H1 (cell line): Measurements from ENCODE around the gene IGSF11. TPM values are rescaled to one million over a fixed set of nuclear protein-coding genes. Genes with fewer than 3 reads are reported as not detected.

Experiments used
- CTCF ChIA-PET: fragments of 300-600 bp; sonication (Branson Sonifier 250); formaldehyde crosslinking; loops from one replicate; lab custom pipeline; 2021; ENCODE audit not compliant: partially characterized antibody; lab: Charles Lee
- POLR2A ChIA-PET: fragments of 300-600 bp; sonication (Branson Sonifier 250); formaldehyde crosslinking; loops from one replicate; lab custom pipeline; 2021; ENCODE audit warnings: inconsistent platforms; ENCODE audit not compliant: partially characterized antibody; lab: Charles Lee
- DNase-seq, 2 experiments: peaks; one replicate each; pipeline versions ENCODE4 v3.0.0 to v3.0.0-alpha.2; 2010 to 2022; ENCODE audit warnings: low spot score in 2 of 2, low read depth in 1 of 2, mixed read lengths in 1 of 2
- FAIRE-seq: peaks from 2 replicates; lab custom pipeline; 2011; peaks lifted over from hg19 to GRCh38; lab: Jason Lieb, UNC
- H2AFZ ChIP-seq: 2 replicates; pipeline ENCODE4 v1.8.1; 2012; ENCODE audit warnings: low read length, inconsistent platforms
- H2AK5ac ChIP-seq: 2 replicates; pipeline ENCODE4 v1.6.1; 2013; ENCODE audit warnings: low read depth, low read length
- H2BK120ac ChIP-seq: replicated peaks from 2 replicates; pipeline ENCODE3; 2013; ENCODE audit warnings: low read depth, low read length, inconsistent platforms
- H2BK12ac ChIP-seq: 2 replicates; pipeline ENCODE4 v1.6.1; 2013; ENCODE audit warnings: low read depth, low read length
- H2BK15ac ChIP-seq: 2 replicates; pipeline ENCODE4 v1.6.1; 2013; ENCODE audit warnings: low read length
- H2BK20ac ChIP-seq: 2 replicates; pipeline ENCODE4 v1.6.1; 2013; ENCODE audit warnings: low read length
- H2BK5ac ChIP-seq: 2 replicates; pipeline ENCODE4 v1.6.1; 2013; ENCODE audit warnings: low read depth, low read length
- H3K14ac ChIP-seq: 2 replicates; pipeline ENCODE4 v1.6.1; 2013; ENCODE audit warnings: inconsistent platforms; ENCODE audit not compliant: insufficient read length
- H3K18ac ChIP-seq: 2 replicates; pipeline ENCODE4 v1.6.1; 2013; ENCODE audit warnings: low read length; ENCODE audit errors: extremely low read depth
- H3K23ac ChIP-seq: 2 replicates; pipeline ENCODE4 v1.6.1; 2013; ENCODE audit warnings: inconsistent platforms; ENCODE audit not compliant: insufficient read length
- H3K23me2 ChIP-seq: 2 replicates; pipeline ENCODE4 v1.6.1; 2013; ENCODE audit warnings: low read depth, low read length
- H3K27ac ChIP-seq: 2 replicates; pipeline ENCODE4 v1.6.1; 2011; ENCODE audit warnings: low read depth, low read length, inconsistent platforms
- H3K27me3 ChIP-seq, 4 experiments: replicated peaks in 1 of 4; 1 replicate in 1 of 4; 2 replicates in 3 of 4; pipeline versions ENCODE4 v1.6.1 to v1.8.1; 2011 to 2013; ENCODE audit warnings: low read length in 3 of 4, mild to moderate bottlenecking in 3 of 4, inconsistent platforms in 2 of 4, mixed read lengths in 2 of 4, moderate library complexity in 1 of 4; ENCODE audit not compliant: control insufficient read depth in 3 of 4, insufficient read depth in 3 of 4; ENCODE audit errors: extremely low read depth in 1 of 4
- H3K36me3 ChIP-seq, 4 experiments: 2 replicates each; pipeline versions ENCODE4 v1.6.1 to v1.8.1; 2011 to 2013; ENCODE audit warnings: mild to moderate bottlenecking in 4 of 4, low read length in 3 of 4, moderate library complexity in 2 of 4, control low read depth in 1 of 4, inconsistent platforms in 1 of 4; ENCODE audit not compliant: insufficient read depth in 4 of 4, control insufficient read depth in 2 of 4
- H3K4ac ChIP-seq: replicated peaks from 2 replicates; pipeline ENCODE3; 2013; ENCODE audit warnings: low read length, low read depth, mixed read lengths, inconsistent platforms; ENCODE audit not compliant: insufficient read length
- H3K4me1 ChIP-seq, 4 experiments: replicated peaks in 1 of 4; 1 replicate in 1 of 4; 2 replicates in 3 of 4; pipeline versions ENCODE4 v1.6.1 to v1.8.1; 2011 to 2013; ENCODE audit warnings: low read length in 3 of 4, inconsistent platforms in 2 of 4, mixed read lengths in 1 of 4; ENCODE audit not compliant: insufficient read depth in 4 of 4, control insufficient read depth in 3 of 4
- H3K4me2 ChIP-seq, 2 experiments: 2 replicates each; pipeline versions ENCODE4 v1.6.1 to v1.8.1; 2011 to 2013; ENCODE audit warnings: low read depth in 2 of 2, low read length in 2 of 2, control low read depth in 1 of 2, inconsistent platforms in 1 of 2, mild to moderate bottlenecking in 1 of 2; ENCODE audit not compliant: insufficient read depth in 1 of 2
- H3K4me3 ChIP-seq, 4 experiments: fragments of 200-600, 300-600 bp in 1 of 4; sonication (generic), shearing (Covaris generic), sonication (Bioruptor Twin) in 1 of 4; 2 replicates each; pipeline versions ENCODE4 v1.5.1 to v1.8.1; 2011 to 2016; ENCODE audit warnings: low read length in 4 of 4, low read depth in 3 of 4, control low read depth in 2 of 4, inconsistent platforms in 2 of 4, mild to moderate bottlenecking in 2 of 4, mixed read lengths in 1 of 4, moderate library complexity in 1 of 4; ENCODE audit not compliant: insufficient read depth in 2 of 4; ENCODE audit errors: extremely low read depth in 1 of 4
- H3K56ac ChIP-seq: replicated peaks from 2 replicates; pipeline ENCODE3; 2013; ENCODE audit warnings: low read depth, mild to moderate bottlenecking, mixed read lengths, low read length, inconsistent platforms; ENCODE audit not compliant: insufficient read length
- H3K79me1 ChIP-seq: 2 replicates; pipeline ENCODE4 v1.6.1; 2013; ENCODE audit warnings: low read depth, low read length, control low read depth
- H3K79me2 ChIP-seq, 2 experiments: 2 replicates each; pipeline versions ENCODE4 v1.6.1 to v1.8.1; 2012 to 2013; ENCODE audit warnings: low read length in 2 of 2, mild to moderate bottlenecking in 2 of 2, inconsistent platforms in 1 of 2; ENCODE audit not compliant: insufficient read depth in 2 of 2, control insufficient read depth in 1 of 2
- H3K9ac ChIP-seq, 4 experiments: replicated peaks in 1 of 4; 1 replicate in 1 of 4; 2 replicates in 3 of 4; pipeline versions ENCODE4 v1.6.1 to v1.8.1; 2011 to 2013; ENCODE audit warnings: low read depth in 3 of 4, low read length in 3 of 4, control low read depth in 2 of 4, mild to moderate bottlenecking in 2 of 4, moderate library complexity in 2 of 4, inconsistent platforms in 1 of 4; ENCODE audit errors: extremely low read depth in 1 of 4
- H3K9me3 ChIP-seq, 2 experiments: 2 replicates each; pipeline versions ENCODE4 v1.6.1 to v1.8.1; 2012 to 2013; ENCODE audit warnings: mild to moderate bottlenecking in 2 of 2, moderate library complexity in 2 of 2, control low read depth in 1 of 2, inconsistent platforms in 1 of 2, low read depth in 1 of 2, low read length in 1 of 2, mixed read lengths in 1 of 2; ENCODE audit not compliant: insufficient read depth in 2 of 2
- H4K20me1 ChIP-seq, 2 experiments: replicated peaks in 1 of 2; 2 replicates each; pipeline versions ENCODE3 to v1.8.1; 2011 to 2013; ENCODE audit warnings: inconsistent platforms in 2 of 2, low read length in 2 of 2, mild to moderate bottlenecking in 1 of 2; ENCODE audit not compliant: insufficient read depth in 2 of 2, control insufficient read depth in 1 of 2
- H4K5ac ChIP-seq: 2 replicates; pipeline ENCODE4 v1.6.1; 2013; ENCODE audit warnings: low read length, low read depth, mixed read lengths, inconsistent platforms; ENCODE audit not compliant: insufficient read length
- H4K8ac ChIP-seq: 2 replicates; pipeline ENCODE4 v1.8.0; 2013; ENCODE audit warnings: mild to moderate bottlenecking, moderate library complexity, low read length, inconsistent platforms; ENCODE audit not compliant: insufficient read depth; ENCODE audit errors: extremely low read depth
- H4K91ac ChIP-seq: replicated peaks from 2 replicates; pipeline ENCODE3; 2013; ENCODE audit warnings: low read length, mixed read lengths, inconsistent platforms; ENCODE audit not compliant: insufficient read length
- ASH2L ChIP-seq: fragments of 200-600, 300-600 bp; sonication (generic); IDR thresholded peaks from one replicate; pipeline ENCODE4 v1.7.1; 2017; ENCODE audit warnings: low read length
- BCL11A ChIP-seq, 2 experiments: IDR thresholded peaks; one replicate each; pipeline ENCODE4 v1.6.1; 2011; ENCODE audit warnings: low read depth in 2 of 2, low read length in 2 of 2, mild to moderate bottlenecking in 2 of 2
- RAD21 ChIP-seq, 2 experiments: IDR thresholded peaks in 1 of 2; conservative IDR thresholded peaks in 1 of 2; 2 replicates each; pipeline ENCODE4 v1.6.1; 2011; ENCODE audit warnings: low read depth in 2 of 2, low read length in 2 of 2, improper control_type of control experiment in 1 of 2, inconsistent platforms in 1 of 2, mild to moderate bottlenecking in 1 of 2, moderate library complexity in 1 of 2
- SIRT6 ChIP-seq: IDR thresholded peaks from one replicate; pipeline ENCODE4 v1.7.1; 2012; ENCODE audit warnings: low read length, inconsistent platforms
- SP4 ChIP-seq: IDR thresholded peaks from 2 replicates; pipeline ENCODE4 v1.6.1; 2012; ENCODE audit warnings: low read length, inconsistent platforms
- WGBS, 2 experiments: shearing (Covaris generic) in 1 of 2; methylation state at CpG; one replicate each; pipeline versions ENCODE4 v1.1.6 to v1.1.7; 2013 to 2015; ENCODE audit warnings: low lambda C conversion rate in 2 of 2, mixed read lengths in 2 of 2, inconsistent platforms in 1 of 2, low coverage in 1 of 2, missing lambda C conversion rate in 1 of 2; ENCODE audit not compliant: insufficient replicate concordance in 2 of 2, insufficient coverage in 1 of 2, insufficient read length in 1 of 2; ENCODE audit errors: extremely low coverage in 1 of 2, missing lambda C conversion rate in 1 of 2; 5-methylcytosine and 5-hydroxymethylcytosine counted together
- polyA plus RNA-seq, 7 experiments: library from polyadenylated mRNA; depleted of rRNA in 3 of 7; stranded (reverse) in 5 of 7; unstranded in 2 of 7; fragments of >200 nt in 5 of 7; fragments of 200-250 nt in 2 of 7; gene quantifications; 1 replicate in 5 of 7; 2 replicates in 1 of 7; 4 replicates in 1 of 7; pipeline versions ENCODE4 v1.2.1 to v1.2.3, GENCODE V29; 2011 to 2013; ENCODE audit warnings: missing spikeins in 2 of 7, mixed read lengths in 2 of 7
- total RNA-seq: library from RNA; stranded (reverse); fragmentation: NEBNext Ultra II Directional; extraction: Animal tissue kit (Norgen Biotek cat#: 25700); gene quantifications from 2 replicates; pipeline ENCODE4 v1.2.1, GENCODE V29; 2021
- TF ChIP-seq, protein P1 (sequence below), 3 experiments: IDR thresholded peaks; 1 replicate in 2 of 3; 2 replicates in 1 of 3; pipeline versions ENCODE4 v1.5.1 to v1.6.1; 2011; ENCODE audit warnings: low read length in 3 of 3, mild to moderate bottlenecking in 3 of 3, inconsistent platforms in 2 of 3, low read depth in 1 of 3, moderate library complexity in 1 of 3; ENCODE audit not compliant: insufficient read depth in 1 of 3; ENCODE audit errors: control extremely low read depth in 1 of 3

Gene IGSF11
- total and polyA plus RNA-seq, 2 of the 8 experiments (the other 6 are each of a cell fraction or from before 2014, with no cell fraction given) = 1.1 to 4.1 TPM

DNA sequence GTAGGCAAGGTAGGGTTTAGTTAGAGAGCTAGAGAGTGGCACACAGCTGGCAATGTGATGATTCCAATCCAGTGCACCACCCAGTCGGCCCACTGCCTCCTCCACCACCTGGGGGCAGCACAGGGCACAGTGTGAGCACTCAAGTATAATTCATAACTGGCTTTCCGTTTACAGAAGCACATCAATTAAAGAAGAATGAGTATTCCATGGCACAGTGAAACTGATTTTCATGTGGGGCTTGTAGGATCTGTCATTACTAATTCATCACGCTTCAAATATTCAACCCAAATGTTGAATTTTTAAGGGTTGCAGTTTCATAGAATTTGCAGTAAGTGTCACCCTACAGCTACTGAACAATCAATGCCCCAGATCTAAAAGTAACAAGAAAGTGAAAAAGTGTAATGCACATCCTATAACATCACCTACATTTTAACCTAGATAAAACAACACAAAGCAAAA is 149.9 kb downstream of the IGSF11 start:
- Histone ChIP-seq H4K8ac (no peak overlapping the region), H3K27ac (no peak overlapping the region), H3K56ac (no peak overlapping the region), H2BK12ac (no peak overlapping the region), H3K23me2 (no peaks in the 10 kb centered on the region), H4K91ac (no peak overlapping the region), H2BK20ac (no peak overlapping the region), H4K20me1 (no peaks in the 10 kb centered on the region), H3K4me2 (peak overlapping the region in 1 of 2 experiments; percentile 47; a peak in 1 of 4 replicates), H3K18ac (no peak overlapping the region), H3K27me3 (no peaks in the 10 kb centered on the region), H2AK5ac (no peak overlapping the region), H3K23ac (no peak overlapping the region), H2BK15ac (no peak overlapping the region), H3K79me2 (no peaks in the 10 kb centered on the region), H3K4me3 (no peak overlapping the region; a peak in 1 of 8 replicates), H4K5ac (no peak overlapping the region), H2BK120ac (no peak overlapping the region), H2AFZ (0 out of 2 replicates have a peak overlapping the region, but pooled peaks have one; percentile 27), H3K4ac (no peak overlapping the region), H3K36me3 (no peaks in the 10 kb centered on the region), H3K4me1 (0 out of 7 replicates have a peak, but pooled peaks cover 0 to 3% (median 0%) of the 10 kb centered on the region in 4 experiments), H3K9ac (no peak overlapping the region), H3K9me3 (no peaks in the 10 kb centered on the region), H3K14ac (no peak overlapping the region), H2BK5ac (no peak overlapping the region), H3K79me1 (no peaks in the 10 kb centered on the region)
- ChIA-PET CTCF (interaction anchor here (0.6 to 13.2 kb wide), 74 partner anchors 8 to 795 kb away, joined by 3 to 619 read pairs (median 4); partner anchors contain the start of gene IGSF11), POLR2A (interaction anchor here (0.7 to 1.1 kb wide), 2 partner anchors 42 to 149 kb away, joined by 3 to 4 read pairs; no protein-coding TSS in a partner anchor)
- peak; percentile 86 for FAIRE-seq
- TF ChIP-seq ASH2L (peak; percentile 22), SIRT6 (no peak), SP4 (no peak), RAD21 (IDR thresholded peaks at IDR 0.05 in 1 of 2, conservative IDR thresholded peaks at IDR 0.05 in 1 of 2; ENCODE audit: low read depth in 2 of 2, low read length in 2 of 2) (peak; percentile 58 to 67), BCL11A (IDR thresholded peaks at IDR 0.05; ENCODE audit: low read depth in 2 of 2, low read length in 2 of 2) (no peak)
- TF ChIP-seq, protein P1, sequence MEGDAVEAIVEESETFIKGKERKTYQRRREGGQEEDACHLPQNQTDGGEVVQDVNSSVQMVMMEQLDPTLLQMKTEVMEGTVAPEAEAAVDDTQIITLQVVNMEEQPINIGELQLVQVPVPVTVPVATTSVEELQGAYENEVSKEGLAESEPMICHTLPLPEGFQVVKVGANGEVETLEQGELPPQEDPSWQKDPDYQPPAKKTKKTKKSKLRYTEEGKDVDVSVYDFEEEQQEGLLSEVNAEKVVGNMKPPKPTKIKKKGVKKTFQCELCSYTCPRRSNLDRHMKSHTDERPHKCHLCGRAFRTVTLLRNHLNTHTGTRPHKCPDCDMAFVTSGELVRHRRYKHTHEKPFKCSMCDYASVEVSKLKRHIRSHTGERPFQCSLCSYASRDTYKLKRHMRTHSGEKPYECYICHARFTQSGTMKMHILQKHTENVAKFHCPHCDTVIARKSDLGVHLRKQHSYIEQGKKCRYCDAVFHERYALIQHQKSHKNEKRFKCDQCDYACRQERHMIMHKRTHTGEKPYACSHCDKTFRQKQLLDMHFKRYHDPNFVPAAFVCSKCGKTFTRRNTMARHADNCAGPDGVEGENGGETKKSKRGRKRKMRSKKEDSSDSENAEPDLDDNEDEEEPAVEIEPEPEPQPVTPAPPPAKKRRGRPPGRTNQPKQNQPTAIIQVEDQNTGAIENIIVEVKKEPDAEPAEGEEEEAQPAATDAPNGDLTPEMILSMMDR (IDR thresholded peaks at IDR 0.05; ENCODE audit: control extremely low read depth in 1 of 3, insufficient read depth in 1 of 3, low read depth in 1 of 3, low read length in 3 of 3) = peak; percentile 67 to 97 (median 90)
- DNase-seq = peak in 1 of 2 experiments; percentile 79
- WGBS, 2 experiments = 12% methylated on average over 3 of the region's 3 CpGs; no CpG with 5 or more reads in 1 of the 2 experiments
